NCI-H1048 (cell line): ENCODE results near the gene S1PR4.
"Not testable (repeated sequence)": the region's sequence is repeated elsewhere in the genome, so short reads cannot be mapped to it uniquely, and the experiment has no call there.

ENCODE experiments used
- DNase-seq: peaks from one replicate; lab custom pipeline; 2025; lab: John Stamatoyannopoulos, UW

The S1PR4 gene

DNA sequence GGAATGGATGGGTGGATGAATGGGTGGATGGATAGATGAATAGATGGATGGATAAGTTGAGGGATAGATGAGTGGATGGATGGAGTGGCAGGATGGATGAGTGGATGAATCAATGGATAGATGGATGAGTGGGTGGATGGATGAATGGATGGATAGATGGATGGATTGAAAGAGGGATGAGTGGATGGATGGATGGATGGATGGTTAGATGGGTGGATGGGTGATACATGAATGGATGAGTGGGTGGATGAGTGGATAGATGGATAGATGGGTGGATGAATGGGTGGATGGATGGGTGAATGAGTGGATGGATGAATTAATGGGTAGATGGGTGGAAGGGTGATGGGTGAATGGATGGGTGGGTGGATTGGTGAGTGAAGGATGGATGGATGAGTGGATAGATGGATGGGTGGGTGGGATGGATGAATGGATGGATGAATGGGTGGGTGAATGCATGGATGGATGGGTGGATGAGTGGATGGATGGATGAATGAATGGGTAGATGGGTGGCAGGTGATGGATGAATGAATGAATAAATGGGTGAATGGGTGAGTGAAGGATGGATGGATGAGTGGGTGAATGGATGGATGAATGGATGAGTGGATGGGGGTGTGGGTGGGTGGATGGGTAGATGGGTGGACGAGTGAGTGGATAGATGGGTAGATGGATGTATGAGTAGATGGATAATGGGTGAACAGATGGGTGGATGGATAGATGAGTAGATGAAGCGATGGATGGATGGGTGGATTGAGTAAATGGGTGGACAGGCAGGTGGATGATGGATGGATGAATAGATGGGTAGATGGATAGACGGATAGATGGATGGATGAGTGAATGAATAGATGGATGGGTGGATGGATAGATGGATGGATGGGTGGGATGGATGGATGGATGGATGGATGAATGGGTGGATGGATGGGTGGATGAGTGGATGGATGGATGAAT is 25.0 kb upstream of the S1PR4 start:
- no peak for DNase-seq

DNA sequence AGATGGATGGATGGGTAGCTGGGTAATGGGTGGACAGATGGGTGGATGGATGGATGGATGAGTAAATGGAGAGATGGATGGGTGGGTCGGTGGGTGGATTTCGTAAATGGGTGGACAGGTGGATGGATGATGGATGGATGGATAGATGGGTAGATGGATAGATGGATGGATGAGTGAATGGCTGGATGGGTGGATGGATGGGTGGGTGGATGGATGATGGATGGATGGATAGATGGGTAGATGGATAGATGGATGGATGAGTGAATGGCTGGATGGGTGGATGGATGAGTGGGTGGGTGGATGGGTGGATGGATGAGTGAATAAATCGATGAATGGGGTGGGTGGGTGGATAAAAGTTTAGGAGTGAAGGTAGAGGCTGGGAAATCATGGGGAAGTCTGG is 24.1 kb upstream of the S1PR4 start:
- DNase-seq: not testable (repeated sequence)

DNA sequence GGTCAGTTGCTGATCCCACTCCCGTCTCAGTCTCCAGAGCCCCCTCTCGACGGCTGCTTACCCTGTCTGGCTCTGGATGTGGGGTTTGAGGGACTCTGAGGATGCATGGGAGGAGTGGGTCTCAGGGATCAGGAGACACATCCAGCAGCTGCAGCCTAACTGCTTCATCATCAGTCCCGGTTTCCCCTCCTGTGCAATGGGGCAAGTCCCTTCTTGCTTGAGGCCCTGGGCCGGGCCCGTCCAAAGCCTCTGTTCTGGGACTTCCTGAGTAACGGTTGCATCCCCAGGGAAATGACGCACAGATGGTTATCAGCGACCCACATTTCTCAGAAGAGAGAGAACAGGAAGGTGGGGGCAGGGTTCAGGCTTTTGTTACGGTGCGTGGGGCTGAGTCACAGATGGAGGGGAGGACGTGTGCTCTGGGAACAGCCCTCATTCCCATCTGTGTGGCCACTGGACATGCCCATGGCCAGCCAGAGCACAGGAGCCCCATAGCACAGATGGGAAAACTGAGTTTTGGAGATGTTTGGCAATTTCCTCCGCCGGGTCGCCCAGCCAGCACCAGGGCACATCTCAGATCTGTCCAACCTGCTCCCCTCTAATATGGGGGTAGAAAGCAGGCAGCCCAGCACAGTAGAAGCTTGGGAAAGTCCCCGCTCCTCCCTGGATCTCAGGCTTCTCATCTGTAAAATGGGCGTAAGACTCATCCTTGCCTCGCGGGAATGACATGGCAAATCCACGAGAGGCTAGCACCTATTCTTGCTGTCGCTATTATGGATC is 23.4 kb upstream of the S1PR4 start:
- DNase-seq: no peak

DNA sequence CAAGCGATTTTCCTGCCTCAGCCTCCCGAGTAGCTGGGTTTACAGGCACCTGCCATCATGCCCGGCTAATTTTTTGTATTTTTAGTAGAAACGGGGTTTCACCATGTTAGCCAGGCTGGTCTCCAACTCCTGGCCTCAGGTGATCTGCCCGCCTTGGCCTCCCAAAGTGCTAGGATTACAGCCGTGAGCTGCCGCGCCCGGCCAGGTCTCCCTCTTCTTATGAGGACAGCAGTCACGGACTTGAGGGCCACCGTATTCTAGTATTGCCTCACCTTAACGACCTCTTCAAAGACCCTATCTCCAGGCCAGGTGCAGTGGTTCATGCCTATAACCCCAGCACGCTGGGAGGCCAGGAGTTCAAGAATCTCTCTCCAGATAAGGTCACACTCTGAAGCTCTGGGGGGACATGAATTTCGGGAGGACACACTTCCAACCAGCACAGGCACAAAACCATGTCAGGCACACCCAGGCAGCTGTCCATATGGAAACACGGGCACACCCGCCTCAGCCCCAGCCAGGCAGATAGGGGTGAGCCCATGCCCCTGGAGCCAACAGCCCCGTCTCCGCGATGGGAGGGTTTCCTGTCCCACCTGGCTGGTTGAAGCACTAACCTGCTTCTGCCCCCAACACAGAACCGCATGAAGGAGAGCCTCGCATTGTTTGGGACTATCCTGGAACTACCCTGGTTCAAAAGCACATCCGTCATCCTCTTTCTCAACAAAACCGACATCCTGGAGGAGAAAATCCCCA is 21.3 kb upstream of the S1PR4 start:
- no peak for DNase-seq

DNA sequence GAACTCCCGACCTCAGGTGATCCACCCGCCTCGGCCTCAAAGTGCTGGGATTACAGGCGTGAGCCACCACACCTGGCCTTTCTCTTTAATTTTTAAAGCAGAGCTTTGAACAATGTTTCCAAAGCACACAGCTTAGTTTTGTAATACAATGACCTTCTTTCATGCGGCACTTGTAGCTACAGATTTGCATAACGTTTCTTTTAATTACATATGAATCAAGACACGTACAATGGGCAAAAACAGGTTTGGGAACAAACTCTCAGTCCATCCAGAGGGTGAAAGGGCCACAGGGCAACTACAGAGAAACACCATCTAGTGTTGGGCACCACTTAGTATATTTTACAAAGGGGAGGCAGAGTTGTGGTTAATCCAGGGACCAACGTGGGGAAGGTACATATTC is 19.0 kb upstream of the S1PR4 start:
- DNase-seq: peak; percentile 74

GRCh38 chr19:3160219-3160618 is 18.4 kb upstream of the S1PR4 start:
- no peak for DNase-seq

DNA sequence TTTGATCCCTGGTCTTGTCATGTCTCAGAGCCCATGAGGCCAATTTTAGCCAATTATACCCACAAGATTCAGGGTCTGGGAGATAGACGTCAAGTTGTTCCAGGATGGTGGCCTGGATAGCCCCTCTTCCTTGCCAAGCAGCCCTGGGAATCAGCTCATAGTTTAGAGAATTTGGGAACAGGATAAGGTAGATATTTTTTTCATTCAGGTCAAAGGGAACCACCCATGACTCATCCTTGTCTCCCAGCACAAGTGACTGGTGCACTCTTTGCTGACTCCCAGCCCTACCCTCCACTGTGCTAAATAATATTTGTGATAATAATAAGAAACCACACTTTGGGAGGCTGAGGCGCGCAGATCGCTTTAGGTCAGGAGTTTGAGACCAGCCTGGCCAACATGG is 17.1 kb upstream of the S1PR4 start:
- DNase-seq: no peak

DNA sequence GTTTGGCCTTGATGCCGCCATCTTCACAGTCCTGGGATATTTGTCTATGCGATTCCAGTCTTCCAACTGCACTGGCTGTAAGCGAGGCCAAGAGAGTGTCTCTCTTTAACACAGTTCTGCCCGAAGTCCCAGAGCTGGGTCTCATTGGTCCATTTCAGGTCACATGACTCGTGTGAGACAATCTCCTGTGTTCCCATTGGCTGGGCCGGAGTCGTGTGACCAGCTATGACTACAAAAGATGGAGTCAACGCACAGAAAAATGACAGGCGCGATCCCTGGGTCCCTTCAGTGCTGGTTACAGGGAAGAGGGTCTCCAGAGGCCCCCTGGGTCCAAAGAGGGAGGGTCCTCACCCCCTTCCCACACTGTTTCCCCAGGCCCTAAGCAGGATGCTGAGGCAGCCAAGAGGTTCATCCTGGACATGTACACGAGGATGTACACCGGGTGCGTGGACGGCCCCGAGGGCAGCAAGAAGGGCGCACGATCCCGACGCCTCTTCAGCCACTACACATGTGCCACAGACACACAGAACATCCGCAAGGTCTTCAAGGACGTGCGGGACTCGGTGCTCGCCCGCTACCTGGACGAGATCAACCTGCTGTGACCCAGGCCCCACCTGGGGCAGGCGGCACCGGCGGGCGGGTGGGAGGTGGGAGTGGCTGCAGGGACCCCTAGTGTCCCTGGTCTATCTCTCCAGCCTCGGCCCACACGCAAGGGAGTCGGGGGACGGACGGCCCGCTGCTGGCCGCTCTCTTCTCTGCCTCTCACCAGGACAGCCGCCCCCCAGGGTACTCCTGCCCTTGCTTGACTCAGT is 15.9 kb upstream of the S1PR4 start:
- no peak for DNase-seq

- peak; percentile 14 for DNase-seq
Observed at GRCh38 chr19:3163230-3163886, 15.2 kb upstream of the S1PR4 start.

- DNase-seq: no peak
Observed at GRCh38 chr19:3163943-3164342, 14.6 kb upstream of the S1PR4 start.

GRCh38 chr19:3167533-3168272 is 10.9 kb upstream of the S1PR4 start:
- DNase-seq: no peak

GRCh38 chr19:3171894-3172672 is 6.5 kb upstream of the S1PR4 start:
- DNase-seq: no peak

DNA sequence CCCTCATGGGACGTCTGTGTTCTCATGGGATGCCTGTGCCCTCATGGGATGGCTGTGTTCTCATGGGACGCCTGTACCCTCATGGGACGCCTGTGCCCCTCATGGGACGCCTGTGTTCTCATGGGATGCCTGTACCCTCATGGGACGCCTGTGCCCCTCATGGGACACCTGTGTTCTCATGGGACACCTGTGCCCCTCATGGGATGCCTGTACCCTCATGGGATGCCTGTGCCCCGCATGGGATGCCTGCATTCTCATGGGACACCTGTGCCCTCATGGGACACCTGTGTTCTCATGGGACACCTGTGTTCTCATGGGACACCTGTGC is 5.9 kb upstream of the S1PR4 start:
- DNase-seq: not testable (repeated sequence)

- DNase-seq: no peak
Observed at GRCh38 chr19:3175781-3176714, 2.5 kb upstream of the S1PR4 start.

DNA sequence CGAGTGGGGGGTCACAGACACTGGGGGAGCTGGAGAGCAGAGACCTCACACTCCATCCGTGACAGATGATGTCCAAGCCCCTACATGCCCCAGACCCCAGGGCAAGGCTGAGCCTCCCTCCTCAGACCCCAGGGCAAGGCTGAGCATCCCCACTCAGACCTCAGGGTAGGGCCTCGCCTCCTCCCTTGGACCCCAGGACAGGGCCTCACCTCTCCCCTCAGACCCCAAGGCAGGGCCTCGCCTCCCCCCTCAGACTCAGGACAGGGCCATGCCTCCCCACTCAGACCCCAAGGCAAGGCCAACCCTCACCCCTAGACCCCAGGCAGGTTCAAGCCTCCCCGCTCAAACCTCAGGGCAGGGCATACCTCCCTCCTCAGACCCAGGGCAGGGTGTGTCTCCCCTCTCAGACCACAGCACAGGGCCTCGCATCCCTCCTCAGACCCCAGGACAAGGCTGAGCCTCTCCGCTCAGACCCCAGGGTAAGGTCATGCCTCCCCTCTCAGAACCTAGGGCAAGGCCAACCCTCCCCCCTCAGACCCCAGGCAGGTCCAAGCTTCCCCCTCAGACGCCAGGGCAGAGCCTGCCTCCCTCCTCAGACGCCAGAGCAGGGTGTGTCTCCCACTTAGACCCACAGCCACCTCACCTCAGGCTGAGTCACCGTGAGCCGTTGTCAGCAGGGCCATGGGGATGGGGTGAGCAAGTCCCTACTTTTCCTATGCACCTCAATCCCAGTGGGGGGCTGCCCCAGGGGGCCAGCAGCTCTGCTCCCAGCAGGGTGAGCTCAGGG is 1.7 kb upstream of the S1PR4 start:
- DNase-seq: no peak

DNA sequence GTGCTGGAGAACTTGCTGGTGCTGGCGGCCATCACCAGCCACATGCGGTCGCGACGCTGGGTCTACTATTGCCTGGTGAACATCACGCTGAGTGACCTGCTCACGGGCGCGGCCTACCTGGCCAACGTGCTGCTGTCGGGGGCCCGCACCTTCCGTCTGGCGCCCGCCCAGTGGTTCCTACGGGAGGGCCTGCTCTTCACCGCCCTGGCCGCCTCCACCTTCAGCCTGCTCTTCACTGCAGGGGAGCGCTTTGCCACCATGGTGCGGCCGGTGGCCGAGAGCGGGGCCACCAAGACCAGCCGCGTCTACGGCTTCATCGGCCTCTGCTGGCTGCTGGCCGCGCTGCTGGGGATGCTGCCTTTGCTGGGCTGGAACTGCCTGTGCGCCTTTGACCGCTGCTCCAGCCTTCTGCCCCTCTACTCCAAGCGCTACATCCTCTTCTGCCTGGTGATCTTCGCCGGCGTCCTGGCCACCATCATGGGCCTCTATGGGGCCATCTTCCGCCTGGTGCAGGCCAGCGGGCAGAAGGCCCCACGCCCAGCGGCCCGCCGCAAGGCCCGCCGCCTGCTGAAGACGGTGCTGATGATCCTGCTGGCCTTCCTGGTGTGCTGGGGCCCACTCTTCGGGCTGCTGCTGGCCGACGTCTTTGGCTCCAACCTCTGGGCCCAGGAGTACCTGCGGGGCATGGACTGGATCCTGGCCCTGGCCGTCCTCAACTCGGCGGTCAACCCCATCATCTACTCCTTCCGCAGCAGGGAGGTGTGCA is 587 bp downstream of the S1PR4 start:
- DNase-seq: no peak

DNA sequence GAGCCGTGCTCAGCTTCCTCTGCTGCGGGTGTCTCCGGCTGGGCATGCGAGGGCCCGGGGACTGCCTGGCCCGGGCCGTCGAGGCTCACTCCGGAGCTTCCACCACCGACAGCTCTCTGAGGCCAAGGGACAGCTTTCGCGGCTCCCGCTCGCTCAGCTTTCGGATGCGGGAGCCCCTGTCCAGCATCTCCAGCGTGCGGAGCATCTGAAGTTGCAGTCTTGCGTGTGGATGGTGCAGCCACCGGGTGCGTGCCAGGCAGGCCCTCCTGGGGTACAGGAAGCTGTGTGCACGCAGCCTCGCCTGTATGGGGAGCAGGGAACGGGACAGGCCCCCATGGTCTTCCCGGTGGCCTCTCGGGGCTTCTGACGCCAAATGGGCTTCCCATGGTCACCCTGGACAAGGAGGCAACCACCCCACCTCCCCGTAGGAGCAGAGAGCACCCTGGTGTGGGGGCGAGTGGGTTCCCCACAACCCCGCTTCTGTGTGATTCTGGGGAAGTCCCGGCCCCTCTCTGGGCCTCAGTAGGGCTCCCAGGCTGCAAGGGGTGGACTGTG is 1.2 kb downstream of the S1PR4 start:
- DNase-seq: no peak
